Cardiac muscle cell (in vitro differentiated cells and primary cell): Measurements from ENCODE around the gene ZNF528. TPM values are rescaled to one million over a fixed set of nuclear protein-coding genes. Genes with fewer than 3 reads are reported as not detected.
A peak's percentile ranks its signal among the peaks of the same experiment; 100 is the strongest.

Experiments
- DNase-seq, 2 donors: peaks; one replicate each; pipeline versions ENCODE4 v3.0.0 to v3.0.0-alpha.2; 2010 to 2017; ENCODE audit warnings: low read depth in 1 of 2, low spot score in 1 of 2
- H3K27ac ChIP-seq: fragments of 200-600 bp; sonication (generic); 2 replicates; pipeline ENCODE4 v1.5.1; 2016
- H3K27me3 ChIP-seq: fragments of 200-600 bp; sonication (generic); 2 replicates; pipeline ENCODE4 v1.6.0; 2016; ENCODE audit warnings: control low read depth
- H3K36me3 ChIP-seq: fragments of 200-600 bp; sonication (generic); 2 replicates; pipeline ENCODE4 v1.5.1; 2016; ENCODE audit warnings: control low read depth
- H3K4me1 ChIP-seq: fragments of 200-600 bp; sonication (generic); 2 replicates; pipeline ENCODE4 v1.8.1; 2017; ENCODE audit warnings: low read depth, mild to moderate bottlenecking, mixed run types
- H3K4me3 ChIP-seq: fragments of 200-600 bp; sonication (generic); 2 replicates; pipeline ENCODE4 v1.5.1; 2016; ENCODE audit warnings: mild to moderate bottlenecking
- H3K9me3 ChIP-seq: fragments of 200-600 bp; sonication (generic); 2 replicates; pipeline ENCODE4 v1.5.1; 2017; ENCODE audit warnings: low read depth, mild to moderate bottlenecking, control low read depth
- polyA plus RNA-seq: library from polyadenylated mRNA; unstranded; fragments of >200 nt; fragmentation: Nextera tagmentation; extraction: Ambion mirVana; gene quantifications from 2 replicates; pipeline ENCODE4 v1.2.1, GENCODE V29; 2016
- total RNA-seq: library from RNA; depleted of rRNA; stranded (reverse); fragments of >200 nt; gene quantifications from 2 replicates; pipeline ENCODE4 v1.2.3, GENCODE V29; 2016
- TF ChIP-seq, protein P1 (sequence below): IDR thresholded peaks from 2 replicates; pipeline ENCODE4 v1.5.1; 2012; ENCODE audit warnings: low read depth, mild to moderate bottlenecking, low read length

Gene ZNF528
- total RNA-seq (31.5 and 41.9 TPM in 2 replicates), polyA plus RNA-seq (15.8 and 25.0 TPM in 2 replicates)

DNA sequence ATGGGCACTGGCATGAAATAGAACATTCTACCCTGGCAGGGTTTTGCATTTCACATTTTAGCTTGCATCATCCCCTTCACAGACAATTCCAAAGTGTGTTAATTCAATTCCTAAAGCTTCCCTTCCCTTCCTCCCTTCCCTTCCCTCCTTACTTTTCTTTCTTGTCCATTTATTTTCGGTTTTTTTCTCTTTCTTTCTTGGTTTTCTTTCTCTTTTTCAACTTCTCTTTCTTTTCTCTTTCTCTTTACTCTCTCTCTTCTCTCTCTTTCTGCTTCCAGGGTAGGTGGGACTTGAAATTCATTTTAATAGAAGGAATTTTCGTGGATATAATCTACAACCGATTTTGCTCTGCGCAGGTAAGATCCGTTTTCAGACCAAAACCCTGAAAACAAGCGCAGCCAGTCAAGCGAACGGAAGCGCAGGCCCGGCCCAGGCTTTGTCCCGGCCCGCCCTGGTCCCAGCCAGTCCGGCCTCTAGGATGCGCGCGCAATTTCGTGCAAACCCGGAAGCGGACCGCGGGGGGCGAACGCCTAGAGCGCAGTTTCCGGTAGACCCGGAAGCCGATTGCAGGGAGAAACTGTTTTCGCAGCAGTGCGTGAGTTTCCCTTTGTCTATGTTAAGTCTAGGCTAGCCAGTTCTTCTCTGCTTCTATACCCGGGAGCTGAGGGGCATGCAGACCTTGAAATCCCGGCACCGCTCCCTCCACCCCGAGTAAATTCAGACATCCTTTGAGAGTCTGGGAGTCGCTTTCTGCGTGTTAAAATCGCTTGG, at the start of gene ZNF528:
Gene ZNF528 (plus strand): TSS at position 540 of the 771 bp plus-strand sequence. CDS start 4,165 bp downstream, outside the sequence.
- Histone ChIP-seq H3K4me1 (no peaks in the 10 kb centered on the region), H3K4me3 (peak within 1 kb of the TSS; percentile 61), H3K36me3 (peaks cover 6% of the 10 kb centered on the region), H3K27ac (peak within 1 kb of the TSS; percentile 86), H3K27me3 (no peaks in the 10 kb centered on the region), H3K9me3 (no peaks in the 10 kb centered on the region)
- peak; percentile 90 to 97 for DNase-seq
- TF ChIP-seq, protein P1, sequence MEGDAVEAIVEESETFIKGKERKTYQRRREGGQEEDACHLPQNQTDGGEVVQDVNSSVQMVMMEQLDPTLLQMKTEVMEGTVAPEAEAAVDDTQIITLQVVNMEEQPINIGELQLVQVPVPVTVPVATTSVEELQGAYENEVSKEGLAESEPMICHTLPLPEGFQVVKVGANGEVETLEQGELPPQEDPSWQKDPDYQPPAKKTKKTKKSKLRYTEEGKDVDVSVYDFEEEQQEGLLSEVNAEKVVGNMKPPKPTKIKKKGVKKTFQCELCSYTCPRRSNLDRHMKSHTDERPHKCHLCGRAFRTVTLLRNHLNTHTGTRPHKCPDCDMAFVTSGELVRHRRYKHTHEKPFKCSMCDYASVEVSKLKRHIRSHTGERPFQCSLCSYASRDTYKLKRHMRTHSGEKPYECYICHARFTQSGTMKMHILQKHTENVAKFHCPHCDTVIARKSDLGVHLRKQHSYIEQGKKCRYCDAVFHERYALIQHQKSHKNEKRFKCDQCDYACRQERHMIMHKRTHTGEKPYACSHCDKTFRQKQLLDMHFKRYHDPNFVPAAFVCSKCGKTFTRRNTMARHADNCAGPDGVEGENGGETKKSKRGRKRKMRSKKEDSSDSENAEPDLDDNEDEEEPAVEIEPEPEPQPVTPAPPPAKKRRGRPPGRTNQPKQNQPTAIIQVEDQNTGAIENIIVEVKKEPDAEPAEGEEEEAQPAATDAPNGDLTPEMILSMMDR, result no peak

DNA sequence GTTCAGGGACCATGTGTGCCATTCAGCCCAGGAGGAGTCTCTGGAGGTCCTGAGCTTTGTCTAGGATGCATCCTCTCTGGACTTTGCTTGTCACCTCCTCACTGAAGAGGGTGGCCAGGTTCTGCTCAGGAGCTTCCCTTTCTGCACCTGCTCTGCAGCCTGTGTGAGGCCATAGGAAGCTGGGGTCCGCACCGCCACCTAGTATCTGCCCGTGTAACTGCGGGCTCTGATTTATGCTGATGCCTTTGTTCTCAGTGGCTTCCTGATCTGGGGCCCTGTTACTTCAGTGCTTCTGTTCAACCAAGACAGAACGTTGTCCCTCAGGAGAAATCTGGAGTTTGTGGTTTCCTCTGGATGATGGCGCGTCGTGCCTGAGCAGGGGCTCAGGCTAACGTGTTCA, 46.1 kb upstream of the ZNF528 start:
- H3K36me3 ChIP-seq, result peaks cover 46% of the 10 kb centered on the region
- no peaks in the 10 kb centered on the region for H3K4me1 ChIP-seq
- no peaks in the 10 kb centered on the region for H3K27me3 ChIP-seq
- peak in 1 of 2 donors; percentile 43 for DNase-seq
- TF ChIP-seq, protein P1, result no peak
- no peak overlapping the region for H3K4me3 ChIP-seq
- H3K27ac ChIP-seq, result peak overlapping the region; percentile 11
- H3K9me3 ChIP-seq, result no peaks in the 10 kb centered on the region

DNA sequence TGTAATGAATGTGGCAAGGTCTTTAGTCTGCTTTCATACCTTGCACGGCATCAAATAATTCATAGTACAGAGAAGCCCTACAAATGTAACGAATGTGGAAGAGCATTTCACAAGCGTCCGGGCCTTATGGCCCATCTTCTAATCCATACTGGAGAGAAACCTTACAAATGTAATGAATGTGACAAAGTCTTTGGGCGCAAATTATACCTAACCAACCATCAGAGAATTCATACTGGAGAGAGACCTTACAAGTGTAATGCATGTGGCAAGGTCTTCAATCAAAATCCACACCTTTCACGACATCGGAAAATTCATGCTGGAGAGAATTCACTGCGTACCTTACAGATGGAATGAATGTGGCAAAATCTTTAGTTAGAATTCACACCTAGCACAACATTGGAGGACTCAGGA, 31.2 kb upstream of the ZNF528 start:
- H3K27ac ChIP-seq, result no peak overlapping the region
- H3K36me3 ChIP-seq, result peaks cover 19% of the 10 kb centered on the region
- no peaks in the 10 kb centered on the region for H3K27me3 ChIP-seq
- TF ChIP-seq, protein P1, result no peak
- no peaks in the 10 kb centered on the region for H3K4me1 ChIP-seq
- no peak for DNase-seq
- no peak overlapping the region for H3K4me3 ChIP-seq
- H3K9me3 ChIP-seq, result peaks cover 7% of the 10 kb centered on the region

DNA sequence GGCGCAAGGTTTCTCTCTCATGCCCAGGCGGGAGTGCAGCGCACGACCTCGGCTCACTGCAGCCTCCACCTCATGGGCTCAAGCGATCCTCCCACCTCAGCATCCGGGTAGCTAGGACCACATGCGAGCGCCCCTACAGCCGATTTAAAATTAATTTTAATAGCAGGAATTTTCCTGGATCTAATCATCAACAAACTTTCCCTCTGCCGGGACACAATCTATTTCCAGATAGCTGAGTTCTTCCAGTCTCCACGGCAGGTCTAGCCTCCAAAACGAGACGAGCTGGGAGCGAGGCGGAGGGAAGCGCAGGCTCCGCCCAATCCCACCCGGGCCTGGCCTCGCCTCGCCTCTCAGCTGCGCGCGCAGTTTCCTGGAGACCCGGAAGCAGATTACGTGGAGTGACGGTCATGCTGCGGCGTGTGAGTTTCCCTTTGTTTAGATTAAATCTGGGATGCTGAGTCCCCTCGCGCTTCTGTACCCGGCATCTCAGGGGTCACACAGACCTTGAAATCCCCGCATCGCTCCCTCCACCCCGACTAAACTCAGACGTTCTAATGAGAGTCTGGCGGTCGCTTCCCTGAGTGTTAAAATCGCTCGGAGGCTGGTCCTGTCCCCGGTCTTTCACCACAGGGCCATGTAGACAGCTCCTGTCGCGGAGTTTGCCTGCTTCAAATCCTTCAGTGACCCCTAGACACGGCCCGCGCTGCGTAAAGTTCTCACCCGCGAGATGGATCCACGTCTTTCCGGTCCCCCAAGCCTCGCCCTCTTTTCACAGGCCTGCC, 27.9 kb upstream of the ZNF528 start, which contains the start of gene ZNF880:
Gene ZNF880 (plus strand): TSS at position 365 of the 782 bp plus-strand sequence. CDS start 43 bp downstream, at position 408.
- peak; percentile 89 to 96 for DNase-seq
- TF ChIP-seq, protein P1, result no peak
- H3K36me3 ChIP-seq, result peaks cover 18% of the 10 kb centered on the region
- H3K4me3 ChIP-seq, result peak within 1 kb of the TSS; percentile 50
- peak within 1 kb of the TSS; percentile 96 for H3K27ac ChIP-seq
- H3K27me3 ChIP-seq, result no peaks in the 10 kb centered on the region
- no peaks in the 10 kb centered on the region for H3K4me1 ChIP-seq
- peaks cover 7% of the 10 kb centered on the region for H3K9me3 ChIP-seq

DNA sequence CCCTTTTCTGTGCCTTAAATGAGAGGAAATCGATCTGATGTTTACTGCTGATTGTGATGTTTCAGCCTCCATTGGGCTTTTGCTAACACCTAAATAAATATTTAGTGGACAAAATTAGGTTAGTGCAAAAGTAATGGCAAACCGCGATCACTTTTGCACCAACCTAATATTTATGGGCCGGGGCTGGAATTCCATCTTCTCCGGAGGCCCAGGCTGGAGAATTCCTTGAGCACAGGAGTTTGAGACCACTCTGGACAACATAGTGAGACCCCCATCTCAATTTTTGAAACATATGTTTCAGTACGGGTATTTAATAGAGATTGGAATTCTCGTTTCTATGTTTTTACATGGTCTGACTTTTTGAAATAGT, 27.3 kb upstream of the ZNF528 start:
- H3K9me3 ChIP-seq, result peaks cover 7% of the 10 kb centered on the region
- DNase-seq, result no peak
- TF ChIP-seq, protein P1, result no peak
- peaks cover 19% of the 10 kb centered on the region for H3K36me3 ChIP-seq
- H3K27me3 ChIP-seq, result no peaks in the 10 kb centered on the region
- H3K4me3 ChIP-seq, result peak overlapping the region; percentile 50
- no peaks in the 10 kb centered on the region for H3K4me1 ChIP-seq
- H3K27ac ChIP-seq, result peak overlapping the region; percentile 96
